Vagina (tissue), 2 donors: ENCODE data around the gene FUT8.

Source experiments
- CTCF ChIP-seq, 3 experiments: fragments of 450-650 bp in 2 of 3; fragments of 200-600 bp in 1 of 3; sonication (generic) in 1 of 3; IDR thresholded peaks; one replicate each; pipeline ENCODE4 v1.5.1; 2017 to 2019; ENCODE audit warnings: antibody characterized with exemption in 3 of 3, mild to moderate bottlenecking in 2 of 3, moderate library complexity in 2 of 3
- POLR2AphosphoS5 ChIP-seq, 2 donors: sonication (generic); formaldehyde crosslinking; IDR thresholded peaks; one replicate each; pipeline ENCODE4 v1.9.0; 2017; ENCODE audit warnings: antibody characterized with exemption in 2 of 2, mild to moderate bottlenecking in 2 of 2, low read depth in 1 of 2; ENCODE audit not compliant: insufficient read depth in 1 of 2

GRCh38 chr14:65425885-65426284, 13.4 kb downstream of the FUT8 start:
- no peak for TF ChIP-seq CTCF (IDR thresholded peaks at IDR 0.05)
- no peak for TF ChIP-seq POLR2AphosphoS5 (IDR thresholded peaks at IDR 0.05; ENCODE audit: insufficient read depth in 1 of 2, low read depth in 1 of 2)
